ENCODE data around the gene DZANK1. TPM values are rescaled to one million over a fixed set of nuclear protein-coding genes. Genes with fewer than 3 reads are reported as not detected.

DZANK1 gene
- polyA plus RNA-seq, 1 donor (not counting 4 experiments of a cell fraction or from before 2014, with no cell fraction given), result 3.0 TPM

DNA sequence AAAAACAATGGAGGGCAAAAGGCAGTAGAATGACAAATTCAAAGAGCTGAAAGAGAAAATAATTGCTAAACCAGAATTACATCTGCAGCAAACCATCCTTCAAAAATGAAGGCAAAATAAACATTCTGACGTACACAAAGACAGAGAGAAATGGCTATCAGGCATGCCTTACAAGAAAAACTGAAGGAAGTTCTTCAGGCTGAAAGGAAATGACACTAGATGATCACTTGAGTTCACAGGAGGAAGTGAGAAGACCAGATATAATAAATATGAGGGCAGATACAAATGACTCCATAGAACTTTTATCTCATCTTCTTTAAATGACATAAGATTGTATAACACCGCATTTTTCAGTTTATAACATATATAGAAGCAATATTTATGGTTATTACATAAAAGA, 30.0 kb downstream of the DZANK1 start:
- Histone ChIP-seq H3K4me3 (ENCODE audit: control insufficient read depth in 2 of 3, extremely low read depth in 1 of 3, insufficient read depth in 2 of 3, low read depth in 1 of 3, low read length in 3 of 3) (no peak overlapping the region), H3K4me1 (ENCODE audit: control insufficient read depth, extremely low read depth, insufficient read depth, low read length) (no peaks in the 10 kb centered on the region), H3K36me3 (ENCODE audit: control insufficient read depth in 2 of 2, extremely low read depth in 1 of 2, insufficient read depth in 2 of 2, low read length in 2 of 2) (no peaks in the 10 kb centered on the region), H3K9me1 (ENCODE audit: control insufficient read depth, extremely low read depth, insufficient read depth, low read length) (no peaks in the 10 kb centered on the region), H3K9ac (ENCODE audit: control insufficient read depth, extremely low read depth, insufficient read depth, low read length) (no peak overlapping the region), H4K20me1 (ENCODE audit: control insufficient read depth, extremely low read depth, insufficient read depth, low read length) (no peaks in the 10 kb centered on the region), H3K27ac (ENCODE audit: control insufficient read depth, insufficient read depth, low read length) (no peak overlapping the region), H2AFZ (ENCODE audit: control insufficient read depth, low read length) (no peak overlapping the region), H3K9me3 (ENCODE audit: control insufficient read depth, low read depth, low read length) (no peaks in the 10 kb centered on the region), H3K27me3 (ENCODE audit: control insufficient read depth, extremely low read depth, insufficient read depth, low read length) (no peaks in the 10 kb centered on the region), H3K79me2 (ENCODE audit: control insufficient read depth, insufficient read depth, low read length) (no peaks in the 10 kb centered on the region), H3K4me2 (ENCODE audit: control insufficient read depth, extremely low read depth, insufficient read depth, low read depth, low read length) (no peak overlapping the region)
- no peak for TF ChIP-seq EZH2 (IDR thresholded peaks at IDR 0.05; ENCODE audit: low read length)
- TF ChIP-seq, protein P1, sequence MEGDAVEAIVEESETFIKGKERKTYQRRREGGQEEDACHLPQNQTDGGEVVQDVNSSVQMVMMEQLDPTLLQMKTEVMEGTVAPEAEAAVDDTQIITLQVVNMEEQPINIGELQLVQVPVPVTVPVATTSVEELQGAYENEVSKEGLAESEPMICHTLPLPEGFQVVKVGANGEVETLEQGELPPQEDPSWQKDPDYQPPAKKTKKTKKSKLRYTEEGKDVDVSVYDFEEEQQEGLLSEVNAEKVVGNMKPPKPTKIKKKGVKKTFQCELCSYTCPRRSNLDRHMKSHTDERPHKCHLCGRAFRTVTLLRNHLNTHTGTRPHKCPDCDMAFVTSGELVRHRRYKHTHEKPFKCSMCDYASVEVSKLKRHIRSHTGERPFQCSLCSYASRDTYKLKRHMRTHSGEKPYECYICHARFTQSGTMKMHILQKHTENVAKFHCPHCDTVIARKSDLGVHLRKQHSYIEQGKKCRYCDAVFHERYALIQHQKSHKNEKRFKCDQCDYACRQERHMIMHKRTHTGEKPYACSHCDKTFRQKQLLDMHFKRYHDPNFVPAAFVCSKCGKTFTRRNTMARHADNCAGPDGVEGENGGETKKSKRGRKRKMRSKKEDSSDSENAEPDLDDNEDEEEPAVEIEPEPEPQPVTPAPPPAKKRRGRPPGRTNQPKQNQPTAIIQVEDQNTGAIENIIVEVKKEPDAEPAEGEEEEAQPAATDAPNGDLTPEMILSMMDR (optimal IDR thresholded peaks at IDR 0.05 in 1 of 3, IDR thresholded peaks at IDR 0.05 in 1 of 3, conservative IDR thresholded peaks at IDR 0.05 in 1 of 3; ENCODE audit: extremely low read depth in 1 of 3, insufficient read depth in 2 of 3, low read length in 3 of 3), result no peak
- dilution Hi-C loops (cut with MboI; ENCODE audit: extremely low pct_ligation_motif_present, low sequenced_read_pairs), result no loop called here
- no peak for DNase-seq (ENCODE audit: low read depth, low spot score)
- no peak for FAIRE-seq

DNA sequence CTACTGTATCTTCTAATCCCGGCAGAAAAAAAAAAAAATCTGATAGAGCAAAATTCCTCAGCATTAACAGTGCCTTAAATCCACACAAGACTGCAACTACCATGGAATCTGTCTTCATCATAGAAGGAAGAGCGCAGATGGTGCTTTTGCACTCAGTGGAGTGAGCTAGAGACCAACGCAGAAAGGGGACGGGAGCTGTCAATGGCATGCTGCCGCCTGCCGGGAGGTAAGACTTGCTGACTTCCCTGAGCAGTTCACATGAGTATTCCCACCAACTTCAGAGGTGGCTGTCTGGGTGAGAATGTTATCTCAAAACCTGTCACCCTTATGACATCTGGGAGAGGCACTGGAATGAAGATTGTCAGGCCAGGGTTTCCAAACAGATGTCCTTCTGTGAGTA, 35.6 kb downstream of the DZANK1 start:
- Histone ChIP-seq H3K9me3 (ENCODE audit: control insufficient read depth, low read depth, low read length) (no peaks in the 10 kb centered on the region), H3K27ac (ENCODE audit: control insufficient read depth, insufficient read depth, low read length) (no peak overlapping the region), H3K4me3 (ENCODE audit: control insufficient read depth in 2 of 3, extremely low read depth in 1 of 3, insufficient read depth in 2 of 3, low read depth in 1 of 3, low read length in 3 of 3) (no peak overlapping the region), H4K20me1 (ENCODE audit: control insufficient read depth, extremely low read depth, insufficient read depth, low read length) (no peaks in the 10 kb centered on the region), H3K9ac (ENCODE audit: control insufficient read depth, extremely low read depth, insufficient read depth, low read length) (no peak overlapping the region), H3K9me1 (ENCODE audit: control insufficient read depth, extremely low read depth, insufficient read depth, low read length) (no peaks in the 10 kb centered on the region), H2AFZ (ENCODE audit: control insufficient read depth, low read length) (no peak overlapping the region), H3K4me1 (ENCODE audit: control insufficient read depth, extremely low read depth, insufficient read depth, low read length) (no peaks in the 10 kb centered on the region), H3K27me3 (ENCODE audit: control insufficient read depth, extremely low read depth, insufficient read depth, low read length) (no peaks in the 10 kb centered on the region), H3K79me2 (ENCODE audit: control insufficient read depth, insufficient read depth, low read length) (no peaks in the 10 kb centered on the region), H3K4me2 (ENCODE audit: control insufficient read depth, extremely low read depth, insufficient read depth, low read depth, low read length) (no peak overlapping the region), H3K36me3 (ENCODE audit: control insufficient read depth in 2 of 2, extremely low read depth in 1 of 2, insufficient read depth in 2 of 2, low read length in 2 of 2) (no peaks in the 10 kb centered on the region)
- dilution Hi-C loops (cut with MboI; ENCODE audit: extremely low pct_ligation_motif_present, low sequenced_read_pairs), result no loop called here
- no peak for DNase-seq (ENCODE audit: low read depth, low spot score)
- FAIRE-seq, result no peak
- no peak for TF ChIP-seq EZH2 (IDR thresholded peaks at IDR 0.05; ENCODE audit: low read length)
- TF ChIP-seq, protein P1 (optimal IDR thresholded peaks at IDR 0.05 in 1 of 3, IDR thresholded peaks at IDR 0.05 in 1 of 3, conservative IDR thresholded peaks at IDR 0.05 in 1 of 3; ENCODE audit: extremely low read depth in 1 of 3, insufficient read depth in 2 of 3, low read length in 3 of 3), result peak in 1 of 3 experiments; percentile 25

Data from keratinocyte (primary cell).